ENCODE results near the gene EMP1.

The EMP1 gene

GRCh38 chr12:13196130-13196921, at the start of gene EMP1:
Gene EMP1, plus strand, starts transcription at chr12:13196726. Its CDS starts 14,785 bp downstream, at chr12:13211511.
- DNase-seq = peak; percentile 43

GRCh38 chr12:13147688-13148484, 48.6 kb upstream of the EMP1 start:
- no peak for DNase-seq

- no peak for DNase-seq
Observed at GRCh38 chr12:13148485-13148847, 48.1 kb upstream of the EMP1 start.

GRCh38 chr12:13149411-13149810, 47.1 kb upstream of the EMP1 start:
- no peak for DNase-seq

GRCh38 chr12:13152281-13152680, 44.2 kb upstream of the EMP1 start:
- DNase-seq = no peak

- no peak for DNase-seq
Observed at GRCh38 chr12:13152756-13153155, 43.8 kb upstream of the EMP1 start.

GRCh38 chr12:13153180-13153579, 43.3 kb upstream of the EMP1 start:
- DNase-seq = no peak

GRCh38 chr12:13154027-13154538, 42.4 kb upstream of the EMP1 start:
- no peak for DNase-seq

- no peak for DNase-seq
Observed at GRCh38 chr12:13154831-13155230, 41.7 kb upstream of the EMP1 start.

GRCh38 chr12:13156277-13156676, 40.2 kb upstream of the EMP1 start:
- no peak for DNase-seq

- no peak for DNase-seq
Observed at GRCh38 chr12:13161172-13161571, 35.4 kb upstream of the EMP1 start.

- no peak for DNase-seq
Observed at GRCh38 chr12:13162904-13163303, 33.6 kb upstream of the EMP1 start.

GRCh38 chr12:13163868-13164635, 32.5 kb upstream of the EMP1 start:
- DNase-seq = no peak

GRCh38 chr12:13164921-13165616, 31.5 kb upstream of the EMP1 start:
- DNase-seq = no peak

- peak; percentile 35 for DNase-seq
Observed at GRCh38 chr12:13165617-13166041, 30.9 kb upstream of the EMP1 start.

GRCh38 chr12:13167226-13167625, 29.3 kb upstream of the EMP1 start:
- no peak for DNase-seq

GRCh38 chr12:13167906-13168305, 28.6 kb upstream of the EMP1 start:
- no peak for DNase-seq

GRCh38 chr12:13169272-13169671, 27.3 kb upstream of the EMP1 start:
- no peak for DNase-seq

- DNase-seq = no peak
Observed at GRCh38 chr12:13170892-13171490, 25.5 kb upstream of the EMP1 start.

GRCh38 chr12:13171921-13172859, 24.3 kb upstream of the EMP1 start:
- no peak for DNase-seq

All from NCI-H1694 treated with DMSO at 0.1 percent for 48 hours (cell line).